Measurements from ENCODE around the gene SMAD2. TPM values are rescaled to one million over a fixed set of nuclear protein-coding genes. Genes with fewer than 3 reads are reported as not detected.

SMAD2 gene
- total and polyA plus RNA-seq, 4 donors: 11.8 to 31.3 (median 22.8) TPM

DNA sequence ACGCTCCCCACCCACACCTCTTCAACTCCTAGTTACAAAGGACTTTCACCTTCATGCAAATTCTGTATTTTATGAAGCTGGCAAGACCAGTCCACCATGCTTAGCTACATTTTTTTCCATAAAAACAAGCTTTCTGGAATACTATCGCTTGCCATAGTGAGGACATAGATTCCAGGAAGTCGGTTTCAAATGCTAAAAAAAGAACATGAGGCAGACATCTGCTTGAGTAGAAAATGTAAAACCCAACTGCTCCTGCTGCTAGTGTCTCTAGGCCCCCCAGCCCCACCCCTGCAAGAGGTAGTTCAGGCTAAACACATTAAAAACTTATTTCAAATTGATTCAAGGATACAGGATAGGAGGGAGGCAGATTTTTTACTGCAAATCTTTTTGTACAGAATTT, 148.9 kb downstream of the SMAD2 start (continued):
- TF ChIP-seq, protein P1, sequence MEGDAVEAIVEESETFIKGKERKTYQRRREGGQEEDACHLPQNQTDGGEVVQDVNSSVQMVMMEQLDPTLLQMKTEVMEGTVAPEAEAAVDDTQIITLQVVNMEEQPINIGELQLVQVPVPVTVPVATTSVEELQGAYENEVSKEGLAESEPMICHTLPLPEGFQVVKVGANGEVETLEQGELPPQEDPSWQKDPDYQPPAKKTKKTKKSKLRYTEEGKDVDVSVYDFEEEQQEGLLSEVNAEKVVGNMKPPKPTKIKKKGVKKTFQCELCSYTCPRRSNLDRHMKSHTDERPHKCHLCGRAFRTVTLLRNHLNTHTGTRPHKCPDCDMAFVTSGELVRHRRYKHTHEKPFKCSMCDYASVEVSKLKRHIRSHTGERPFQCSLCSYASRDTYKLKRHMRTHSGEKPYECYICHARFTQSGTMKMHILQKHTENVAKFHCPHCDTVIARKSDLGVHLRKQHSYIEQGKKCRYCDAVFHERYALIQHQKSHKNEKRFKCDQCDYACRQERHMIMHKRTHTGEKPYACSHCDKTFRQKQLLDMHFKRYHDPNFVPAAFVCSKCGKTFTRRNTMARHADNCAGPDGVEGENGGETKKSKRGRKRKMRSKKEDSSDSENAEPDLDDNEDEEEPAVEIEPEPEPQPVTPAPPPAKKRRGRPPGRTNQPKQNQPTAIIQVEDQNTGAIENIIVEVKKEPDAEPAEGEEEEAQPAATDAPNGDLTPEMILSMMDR (IDR thresholded peaks at IDR 0.05; ENCODE audit: low read depth, low read length, missing input control): no peak

DNA sequence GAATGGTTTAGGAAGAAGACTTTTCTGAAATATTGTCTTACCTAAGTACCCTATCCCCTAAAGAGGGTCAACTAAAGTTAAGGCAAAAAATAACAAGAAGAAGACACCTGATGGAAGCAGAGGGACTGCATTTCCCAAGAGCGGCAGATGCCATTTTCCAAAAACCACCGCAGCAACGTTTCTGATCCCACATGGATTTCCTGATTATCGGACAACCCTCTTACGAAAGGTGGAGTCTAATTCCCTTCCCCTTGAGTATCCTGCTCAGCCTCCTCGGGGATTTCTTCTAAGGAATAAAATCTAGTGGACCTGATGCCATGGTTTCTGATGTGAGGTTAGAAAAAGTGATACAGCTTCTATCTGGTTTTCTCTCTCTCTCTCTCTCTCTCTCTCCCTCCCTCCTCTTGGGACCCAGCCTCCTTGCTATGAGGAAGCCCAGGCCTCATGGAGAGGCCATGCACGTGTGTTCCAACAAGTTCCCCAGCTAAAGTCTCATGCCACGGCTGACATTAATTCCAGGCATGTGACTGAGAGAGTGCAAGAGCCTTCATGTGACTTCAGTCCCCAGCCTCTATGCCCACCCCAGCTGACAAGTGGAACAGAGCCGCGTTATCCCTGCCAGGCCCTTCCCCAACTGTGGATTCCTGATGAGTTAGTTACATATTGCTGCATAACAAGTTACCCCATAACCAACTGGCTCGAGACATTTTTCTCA, 150.3 kb downstream of the SMAD2 start:
- no peak for TF ChIP-seq RXRA (IDR thresholded peaks at IDR 0.05)
- TF ChIP-seq, protein P2, sequence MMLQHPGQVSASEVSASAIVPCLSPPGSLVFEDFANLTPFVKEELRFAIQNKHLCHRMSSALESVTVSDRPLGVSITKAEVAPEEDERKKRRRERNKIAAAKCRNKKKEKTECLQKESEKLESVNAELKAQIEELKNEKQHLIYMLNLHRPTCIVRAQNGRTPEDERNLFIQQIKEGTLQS (IDR thresholded peaks at IDR 0.05): no peak
- TF ChIP-seq, protein P3, sequence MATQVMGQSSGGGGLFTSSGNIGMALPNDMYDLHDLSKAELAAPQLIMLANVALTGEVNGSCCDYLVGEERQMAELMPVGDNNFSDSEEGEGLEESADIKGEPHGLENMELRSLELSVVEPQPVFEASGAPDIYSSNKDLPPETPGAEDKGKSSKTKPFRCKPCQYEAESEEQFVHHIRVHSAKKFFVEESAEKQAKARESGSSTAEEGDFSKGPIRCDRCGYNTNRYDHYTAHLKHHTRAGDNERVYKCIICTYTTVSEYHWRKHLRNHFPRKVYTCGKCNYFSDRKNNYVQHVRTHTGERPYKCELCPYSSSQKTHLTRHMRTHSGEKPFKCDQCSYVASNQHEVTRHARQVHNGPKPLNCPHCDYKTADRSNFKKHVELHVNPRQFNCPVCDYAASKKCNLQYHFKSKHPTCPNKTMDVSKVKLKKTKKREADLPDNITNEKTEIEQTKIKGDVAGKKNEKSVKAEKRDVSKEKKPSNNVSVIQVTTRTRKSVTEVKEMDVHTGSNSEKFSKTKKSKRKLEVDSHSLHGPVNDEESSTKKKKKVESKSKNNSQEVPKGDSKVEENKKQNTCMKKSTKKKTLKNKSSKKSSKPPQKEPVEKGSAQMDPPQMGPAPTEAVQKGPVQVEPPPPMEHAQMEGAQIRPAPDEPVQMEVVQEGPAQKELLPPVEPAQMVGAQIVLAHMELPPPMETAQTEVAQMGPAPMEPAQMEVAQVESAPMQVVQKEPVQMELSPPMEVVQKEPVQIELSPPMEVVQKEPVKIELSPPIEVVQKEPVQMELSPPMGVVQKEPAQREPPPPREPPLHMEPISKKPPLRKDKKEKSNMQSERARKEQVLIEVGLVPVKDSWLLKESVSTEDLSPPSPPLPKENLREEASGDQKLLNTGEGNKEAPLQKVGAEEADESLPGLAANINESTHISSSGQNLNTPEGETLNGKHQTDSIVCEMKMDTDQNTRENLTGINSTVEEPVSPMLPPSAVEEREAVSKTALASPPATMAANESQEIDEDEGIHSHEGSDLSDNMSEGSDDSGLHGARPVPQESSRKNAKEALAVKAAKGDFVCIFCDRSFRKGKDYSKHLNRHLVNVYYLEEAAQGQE (IDR thresholded peaks at IDR 0.05): no peak
- TF ChIP-seq, protein P1 (IDR thresholded peaks at IDR 0.05; ENCODE audit: low read depth, low read length, missing input control): no peak
- TF ChIP-seq, protein P4, sequence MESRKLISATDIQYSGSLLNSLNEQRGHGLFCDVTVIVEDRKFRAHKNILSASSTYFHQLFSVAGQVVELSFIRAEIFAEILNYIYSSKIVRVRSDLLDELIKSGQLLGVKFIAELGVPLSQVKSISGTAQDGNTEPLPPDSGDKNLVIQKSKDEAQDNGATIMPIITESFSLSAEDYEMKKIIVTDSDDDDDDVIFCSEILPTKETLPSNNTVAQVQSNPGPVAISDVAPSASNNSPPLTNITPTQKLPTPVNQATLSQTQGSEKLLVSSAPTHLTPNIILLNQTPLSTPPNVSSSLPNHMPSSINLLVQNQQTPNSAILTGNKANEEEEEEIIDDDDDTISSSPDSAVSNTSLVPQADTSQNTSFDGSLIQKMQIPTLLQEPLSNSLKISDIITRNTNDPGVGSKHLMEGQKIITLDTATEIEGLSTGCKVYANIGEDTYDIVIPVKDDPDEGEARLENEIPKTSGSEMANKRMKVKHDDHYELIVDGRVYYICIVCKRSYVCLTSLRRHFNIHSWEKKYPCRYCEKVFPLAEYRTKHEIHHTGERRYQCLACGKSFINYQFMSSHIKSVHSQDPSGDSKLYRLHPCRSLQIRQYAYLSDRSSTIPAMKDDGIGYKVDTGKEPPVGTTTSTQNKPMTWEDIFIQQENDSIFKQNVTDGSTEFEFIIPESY (IDR thresholded peaks at IDR 0.05): no peak
- no peak for TF ChIP-seq FOXA1 (IDR thresholded peaks at IDR 0.05)
- TF ChIP-seq TAF1 (conservative IDR thresholded peaks at IDR 0.05): no peak
- TF ChIP-seq, protein P5, sequence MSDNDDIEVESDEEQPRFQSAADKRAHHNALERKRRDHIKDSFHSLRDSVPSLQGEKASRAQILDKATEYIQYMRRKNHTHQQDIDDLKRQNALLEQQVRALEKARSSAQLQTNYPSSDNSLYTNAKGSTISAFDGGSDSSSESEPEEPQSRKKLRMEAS (IDR thresholded peaks at IDR 0.05): no peak
- TF ChIP-seq SP1 (IDR thresholded peaks at IDR 0.05): no peak
- TF ChIP-seq FOXA2 (IDR thresholded peaks at IDR 0.05): no peak
- TF ChIP-seq YY1 (IDR thresholded peaks at IDR 0.05): no peak
- no peak for TF ChIP-seq EGR1 (IDR thresholded peaks at IDR 0.05; ENCODE audit: low read depth in 2 of 2)
- no peak for TF ChIP-seq RAD21 (IDR thresholded peaks at IDR 0.05)
- TF ChIP-seq HNF4A (conservative IDR thresholded peaks at IDR 0.05): no peak
- TF ChIP-seq NR2F2 (IDR thresholded peaks at IDR 0.05): no peak
- Histone ChIP-seq H3K27me3 (ENCODE audit: control insufficient read depth in 4 of 4, insufficient read depth in 4 of 4, low read length in 3 of 4) (peaks cover 0 to 2% (median 0%) of the 10 kb centered on the region in 4 donors), H3K36me3 (ENCODE audit: control insufficient read depth in 4 of 4, insufficient read depth in 3 of 4, low read depth in 1 of 4, low read length in 3 of 4) (no peaks in the 10 kb centered on the region), H3K4me1 (ENCODE audit: control insufficient read depth in 4 of 4, insufficient read depth in 4 of 4, low read length in 3 of 4) (no peaks in the 10 kb centered on the region), H3K27ac (ENCODE audit: low read depth in 1 of 2, low read length in 2 of 2) (no peak overlapping the region), H3K9ac (ENCODE audit: low read depth in 1 of 2, low read length in 2 of 2) (no peak overlapping the region), H3K9me3 (ENCODE audit: control insufficient read depth in 4 of 4, low read length in 3 of 4) (peaks cover 4 to 13% (median 7%) of the 10 kb centered on the region in 4 donors), H3K4me3 (ENCODE audit: low read depth in 1 of 3, low read length in 3 of 3) (no peak overlapping the region)
- WGBS: 82% methylated on average over 11 of the region's 11 CpGs
- DNase-seq (ENCODE audit: low spot score): no peak

All from liver (tissue), 9 donors.